Dermis lymphatic vessel endothelial cell (primary cell): ENCODE measurements around the gene CHPF2. TPM values are rescaled to one million over a fixed set of nuclear protein-coding genes. Genes with fewer than 3 reads are reported as not detected.

Experiments
- total RNA-seq: library from RNA; depleted of rRNA; stranded (reverse); fragments of >200 nt; gene quantifications from 2 replicates; pipeline ENCODE4 v1.2.1, GENCODE V29; 2014

Gene CHPF2, protein sequence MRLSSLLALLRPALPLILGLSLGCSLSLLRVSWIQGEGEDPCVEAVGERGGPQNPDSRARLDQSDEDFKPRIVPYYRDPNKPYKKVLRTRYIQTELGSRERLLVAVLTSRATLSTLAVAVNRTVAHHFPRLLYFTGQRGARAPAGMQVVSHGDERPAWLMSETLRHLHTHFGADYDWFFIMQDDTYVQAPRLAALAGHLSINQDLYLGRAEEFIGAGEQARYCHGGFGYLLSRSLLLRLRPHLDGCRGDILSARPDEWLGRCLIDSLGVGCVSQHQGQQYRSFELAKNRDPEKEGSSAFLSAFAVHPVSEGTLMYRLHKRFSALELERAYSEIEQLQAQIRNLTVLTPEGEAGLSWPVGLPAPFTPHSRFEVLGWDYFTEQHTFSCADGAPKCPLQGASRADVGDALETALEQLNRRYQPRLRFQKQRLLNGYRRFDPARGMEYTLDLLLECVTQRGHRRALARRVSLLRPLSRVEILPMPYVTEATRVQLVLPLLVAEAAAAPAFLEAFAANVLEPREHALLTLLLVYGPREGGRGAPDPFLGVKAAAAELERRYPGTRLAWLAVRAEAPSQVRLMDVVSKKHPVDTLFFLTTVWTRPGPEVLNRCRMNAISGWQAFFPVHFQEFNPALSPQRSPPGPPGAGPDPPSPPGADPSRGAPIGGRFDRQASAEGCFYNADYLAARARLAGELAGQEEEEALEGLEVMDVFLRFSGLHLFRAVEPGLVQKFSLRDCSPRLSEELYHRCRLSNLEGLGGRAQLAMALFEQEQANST
- total RNA-seq = 26.5 and 34.7 TPM in 2 replicates

DNA sequence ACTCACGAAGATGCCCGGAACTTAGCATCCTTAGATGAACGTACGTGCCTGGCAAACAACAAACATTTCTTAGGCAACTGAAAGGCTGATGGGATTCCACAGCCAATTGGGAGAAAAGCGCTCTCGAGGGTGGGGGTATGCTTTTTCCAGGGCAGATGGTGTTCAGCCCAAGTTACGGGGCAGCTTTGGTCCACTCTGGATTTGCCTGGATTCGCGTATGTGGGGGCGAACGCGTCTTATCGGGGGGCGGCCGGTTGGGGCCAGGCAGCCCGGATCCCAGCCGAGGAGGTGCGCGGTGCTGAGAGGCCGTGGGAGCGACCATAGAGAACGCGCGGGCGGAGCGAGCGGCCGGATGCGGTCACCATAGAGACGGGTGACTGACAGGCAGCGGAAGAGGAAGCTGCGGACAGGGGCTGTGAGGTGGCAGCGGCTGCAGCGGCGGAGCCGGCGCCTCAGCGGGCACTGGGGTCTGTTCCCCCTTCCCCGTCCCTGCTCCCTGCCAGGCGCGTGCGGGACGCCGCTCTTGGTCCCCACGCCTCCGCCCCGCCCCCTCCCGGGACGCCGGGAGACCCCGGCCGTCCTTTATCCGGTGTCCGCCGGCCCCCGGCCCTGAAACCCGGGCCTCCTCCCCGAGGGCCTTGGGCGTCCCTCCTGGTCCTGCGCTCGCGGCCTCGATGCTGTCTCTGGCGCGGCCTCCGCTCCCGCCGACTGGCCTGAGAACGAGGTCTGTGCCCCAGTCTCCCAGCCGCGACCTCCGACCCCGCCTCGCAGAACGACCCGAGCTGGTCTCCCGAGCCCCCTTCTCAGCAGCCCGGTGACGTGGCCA, at the start of gene CHPF2:
CHPF2 (plus strand) TSS at position 393 of the 826 bp plus-strand sequence. CDS start 1,529 bp downstream, outside the sequence.

DNA sequence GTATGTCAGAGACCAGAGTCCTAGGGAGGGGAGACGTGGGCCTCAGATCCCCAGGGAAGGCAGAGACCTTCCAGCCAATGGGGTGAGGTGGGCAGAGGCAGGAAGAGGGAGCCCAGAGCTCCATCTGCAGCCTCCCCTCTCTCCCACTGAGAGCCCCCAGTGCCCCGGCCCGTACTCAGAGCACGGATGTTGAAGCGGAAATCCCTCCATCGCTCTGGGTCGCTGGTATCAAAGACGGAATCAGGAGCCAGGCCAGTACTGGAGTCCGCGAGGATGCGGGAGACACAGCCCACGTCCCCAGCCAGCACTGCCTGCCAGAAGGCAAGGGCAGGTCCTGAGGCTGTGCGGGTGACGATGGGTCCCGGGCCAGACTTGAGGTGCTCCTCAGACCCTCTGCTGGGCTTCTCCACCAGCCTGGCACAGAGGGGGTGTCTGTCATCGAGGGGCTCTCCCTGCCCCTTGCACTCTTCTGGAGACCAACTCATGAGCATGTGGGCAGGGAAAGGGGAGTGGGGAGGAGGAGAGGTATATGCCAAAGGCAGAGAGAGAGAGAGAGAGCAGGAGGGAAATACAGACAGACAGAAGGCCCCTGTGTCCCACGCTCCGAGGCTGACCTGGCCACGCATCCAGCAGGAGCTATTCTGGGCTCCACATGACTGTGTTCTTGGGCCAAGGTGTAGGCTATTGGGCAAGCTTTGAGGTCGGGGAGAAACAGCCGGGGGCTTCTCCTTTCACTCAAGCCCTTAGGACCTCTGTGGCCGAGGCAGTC, 45.5 kb upstream of the CHPF2 start, which contains the start of gene ASB10:
ASB10 (minus strand) TSS at position 611 of the 769 bp plus-strand sequence; CDS start at position 491, 120 bp downstream.

DNA sequence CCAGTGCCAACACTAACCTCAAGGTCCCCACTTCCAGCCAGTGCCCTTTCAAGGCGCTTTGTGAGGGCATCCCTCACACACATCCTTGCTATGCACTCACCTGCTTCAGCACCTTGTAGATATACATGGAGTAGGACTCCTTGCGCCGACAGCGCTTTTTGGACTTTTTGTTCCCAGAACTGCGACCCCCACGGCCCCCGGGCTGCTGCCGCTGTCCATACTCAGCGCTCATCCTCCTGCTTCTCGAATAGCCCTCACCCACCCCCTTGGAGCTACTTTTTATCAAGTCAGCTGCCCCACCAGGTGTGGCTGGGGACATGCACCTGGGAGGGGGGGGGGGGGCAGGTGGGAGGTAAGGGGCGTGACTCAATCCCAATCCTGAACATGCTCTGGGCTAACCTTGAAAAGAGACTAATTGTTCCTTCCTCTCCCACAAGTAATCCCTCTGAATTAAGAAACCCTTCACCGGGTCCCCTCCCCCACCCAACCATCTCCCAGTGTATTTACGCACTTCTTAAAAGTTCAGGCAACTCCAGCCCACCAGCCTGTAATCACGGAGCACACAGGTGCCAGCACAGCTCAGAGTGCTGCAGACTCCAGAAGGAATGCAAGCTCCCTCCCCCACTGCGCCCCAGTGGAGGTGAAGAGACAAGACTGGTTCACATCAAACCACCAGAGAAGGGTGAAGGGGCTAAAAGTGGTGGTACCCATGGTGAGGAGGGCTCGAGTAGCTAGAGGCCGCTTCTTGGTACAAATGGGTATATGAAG, 22.0 kb upstream of the CHPF2 start, which contains the start of gene H2BK1:
H2BK1 (minus strand) TSS at position 402 of the 768 bp plus-strand sequence; CDS start at position 232, 170 bp downstream.

DNA sequence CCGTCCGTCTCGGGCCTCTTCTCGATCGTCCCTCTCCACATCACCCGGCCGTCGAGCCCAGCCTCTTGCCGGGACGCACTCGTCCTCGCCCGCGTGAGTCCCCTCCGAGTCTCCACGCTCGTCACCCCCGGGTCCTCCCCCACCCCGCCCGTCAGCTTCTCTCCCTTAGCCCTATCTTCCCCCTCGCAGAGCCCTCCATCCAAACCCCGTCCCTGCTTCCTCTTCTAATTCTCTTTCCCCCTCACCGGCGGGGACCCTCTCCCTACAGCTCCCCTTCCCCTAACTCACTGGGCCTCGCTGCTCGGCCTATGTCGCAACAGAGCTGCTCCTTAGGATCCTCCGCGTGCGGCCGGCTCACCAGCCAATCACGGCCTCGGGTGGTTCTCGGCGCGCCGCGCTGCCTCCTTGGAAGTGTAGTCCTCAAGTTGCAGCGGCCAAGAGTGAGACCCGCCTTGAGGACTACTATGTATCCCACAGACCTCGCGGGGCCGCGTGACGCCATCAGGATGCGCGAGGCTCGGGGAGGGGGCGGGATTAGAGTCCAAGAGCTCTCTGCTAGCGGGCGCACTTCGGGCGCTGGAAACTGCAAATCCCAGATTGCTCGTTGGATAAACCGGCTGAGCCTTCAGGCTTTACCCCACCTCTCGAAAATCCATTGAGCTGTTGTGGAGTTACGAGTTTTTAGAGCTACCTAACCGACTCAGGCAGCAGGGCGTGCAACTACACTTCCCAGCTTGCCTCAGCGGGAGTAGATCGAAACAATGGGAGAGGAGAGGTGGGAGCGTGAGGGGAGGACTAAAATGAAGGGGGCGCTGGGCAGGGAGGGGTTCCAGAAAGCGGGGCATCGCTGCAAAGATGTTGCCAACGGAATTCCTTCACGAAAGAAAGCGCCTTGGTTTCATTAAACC, 5.2 kb upstream of the CHPF2 start, which contains the start of gene ABCF2:
ABCF2 (minus strand) TSS at position 331 of the 908 bp plus-strand sequence. CDS start 747 bp downstream, outside the sequence.

DNA sequence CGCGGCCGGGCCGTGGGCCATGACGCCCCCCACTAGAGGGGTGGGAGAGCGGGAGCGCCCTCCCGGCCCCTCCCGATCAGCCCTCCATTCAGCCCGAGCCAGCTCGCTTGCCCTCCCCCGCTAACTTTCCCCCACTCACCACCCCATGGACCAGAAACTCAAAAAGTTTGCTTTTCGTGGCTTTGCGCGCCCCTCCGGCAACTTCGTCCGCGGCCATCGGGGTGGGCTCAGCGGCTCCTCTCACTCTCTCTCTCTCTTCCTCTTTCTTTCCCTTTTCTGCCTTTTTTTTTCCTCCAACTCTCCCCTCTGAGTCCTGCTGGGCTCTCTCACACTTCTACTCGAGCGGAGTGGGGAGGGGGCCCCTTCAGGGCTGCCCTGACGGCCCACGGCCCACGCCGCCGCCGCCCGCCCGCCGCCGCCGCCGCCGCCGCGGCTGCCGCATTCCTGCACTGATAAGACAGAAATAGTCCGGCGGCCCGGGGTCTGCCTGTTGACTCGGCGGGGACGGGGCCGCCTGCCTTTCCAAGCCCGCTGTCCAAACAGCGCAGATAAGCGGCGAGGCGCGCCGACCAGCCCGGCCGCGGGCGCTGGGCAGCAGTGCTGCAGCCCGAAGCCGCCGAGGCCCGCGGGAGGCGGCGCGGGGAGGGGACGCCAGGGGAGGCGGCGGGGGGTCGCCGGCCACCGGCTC, 16.2 kb downstream of the CHPF2 start, which contains the start of gene SMARCD3:
SMARCD3 (minus strand) TSS at position 349 of the 688 bp plus-strand sequence; CDS start at position 217, 132 bp downstream.

Other genes with a start within 250 kb of the CHPF2 start
- gene NOS3, start 241.5 kb upstream of the CHPF2 start, total RNA-seq = 29.3 and 29.9 TPM in 2 replicates
- gene ATG9B, start 208.0 kb upstream of the CHPF2 start, total RNA-seq = under 0.01 TPM in 2 replicates
- 10.1 and 10.3 TPM in 2 replicates for gene ABCB8, start 204.0 kb upstream of the CHPF2 start, total RNA-seq
- 0.09 and 0.11 TPM in 2 replicates for gene ASIC3, start 184.0 kb upstream of the CHPF2 start, total RNA-seq
- gene CDK5, start 174.6 kb upstream of the CHPF2 start, total RNA-seq = 16.8 and 16.9 TPM in 2 replicates
- 42.8 and 64.4 TPM in 2 replicates for gene SLC4A2, start 172.9 kb upstream of the CHPF2 start, total RNA-seq
- gene FASTK, start 151.7 kb upstream of the CHPF2 start, total RNA-seq = 35.8 and 39.0 TPM in 2 replicates
- 11.4 and 17.0 TPM in 2 replicates for gene TMUB1, start 149.0 kb upstream of the CHPF2 start, total RNA-seq
- 44.4 and 62.0 TPM in 2 replicates for gene AGAP3, start 146.0 kb upstream of the CHPF2 start, total RNA-seq
- not detected in 2 replicates for gene GBX1, start 64.8 kb upstream of the CHPF2 start, total RNA-seq
- gene ASB10, start 45.2 kb upstream of the CHPF2 start, total RNA-seq = not detected in 2 replicates
- gene H2BK1, start 22.0 kb upstream of the CHPF2 start, total RNA-seq = not detected in 2 replicates
- gene ABCF2, start 5.3 kb upstream of the CHPF2 start, total RNA-seq = 32.6 and 45.6 TPM in 2 replicates
- gene SMARCD3, start 16.2 kb downstream of the CHPF2 start, total RNA-seq = 1.3 and 2.1 TPM in 2 replicates
- 26.5 and 33.7 TPM in 2 replicates for gene NUB1, start 109.3 kb downstream of the CHPF2 start, total RNA-seq
- 0.11 TPM in 1 of 2 replicates, not detected in the other for gene WDR86, start 177.6 kb downstream of the CHPF2 start, total RNA-seq
- gene CRYGN, start 207.7 kb downstream of the CHPF2 start, total RNA-seq = not detected in 2 replicates